MM.1S (cell line): Measurements from ENCODE around the gene NCOA4.

Experiments
- EZH2 ChIP-seq: fragments of 300-600 bp; sonication (generic); optimal IDR thresholded peaks from 2 replicates; pipeline ENCODE3; 2017; ENCODE audit warnings: low read depth, mild to moderate bottlenecking, antibody characterized with exemption, low read length, mixed read lengths
- EZH2phosphoT487 ChIP-seq: fragments of 300-600 bp; sonication (generic); IDR thresholded peaks from 2 replicates; pipeline ENCODE4 v1.6.1; 2018; ENCODE audit warnings: antibody characterized with exemption, low read length
- TF ChIP-seq, protein P1 (sequence below): fragments of 300-600 bp; sonication (generic); IDR thresholded peaks from 2 replicates; pipeline ENCODE4 v1.5.1; 2016; ENCODE audit warnings: antibody characterized with exemption, low read length, mixed read lengths

DNA sequence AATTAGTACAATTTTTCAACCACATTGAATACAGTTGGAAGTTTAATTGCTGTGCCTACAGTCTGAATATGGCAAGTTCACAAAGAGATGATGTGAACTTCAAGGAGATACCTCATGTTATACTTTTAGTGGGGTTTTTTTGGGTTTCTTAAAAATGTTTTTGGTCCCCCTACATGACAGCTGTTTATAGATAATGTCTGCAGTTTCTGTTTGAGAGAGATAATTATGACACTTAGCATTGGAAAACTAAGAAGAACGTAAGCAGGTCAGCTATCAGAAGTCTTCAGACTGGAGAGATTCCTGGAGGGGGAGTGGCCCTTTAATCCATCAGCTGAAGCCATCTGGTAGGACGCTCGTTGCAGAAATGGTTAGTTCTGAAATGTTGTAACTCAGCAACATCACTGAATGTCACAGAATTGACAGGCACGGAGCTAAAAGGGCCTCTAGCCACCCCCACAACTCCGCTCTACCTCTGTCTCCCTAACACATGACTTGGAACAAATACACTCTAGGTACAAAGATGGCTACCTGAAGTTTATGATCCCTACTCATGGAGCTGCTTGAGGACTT, 29.2 kb downstream of the NCOA4 start:
- TF ChIP-seq, protein P1, sequence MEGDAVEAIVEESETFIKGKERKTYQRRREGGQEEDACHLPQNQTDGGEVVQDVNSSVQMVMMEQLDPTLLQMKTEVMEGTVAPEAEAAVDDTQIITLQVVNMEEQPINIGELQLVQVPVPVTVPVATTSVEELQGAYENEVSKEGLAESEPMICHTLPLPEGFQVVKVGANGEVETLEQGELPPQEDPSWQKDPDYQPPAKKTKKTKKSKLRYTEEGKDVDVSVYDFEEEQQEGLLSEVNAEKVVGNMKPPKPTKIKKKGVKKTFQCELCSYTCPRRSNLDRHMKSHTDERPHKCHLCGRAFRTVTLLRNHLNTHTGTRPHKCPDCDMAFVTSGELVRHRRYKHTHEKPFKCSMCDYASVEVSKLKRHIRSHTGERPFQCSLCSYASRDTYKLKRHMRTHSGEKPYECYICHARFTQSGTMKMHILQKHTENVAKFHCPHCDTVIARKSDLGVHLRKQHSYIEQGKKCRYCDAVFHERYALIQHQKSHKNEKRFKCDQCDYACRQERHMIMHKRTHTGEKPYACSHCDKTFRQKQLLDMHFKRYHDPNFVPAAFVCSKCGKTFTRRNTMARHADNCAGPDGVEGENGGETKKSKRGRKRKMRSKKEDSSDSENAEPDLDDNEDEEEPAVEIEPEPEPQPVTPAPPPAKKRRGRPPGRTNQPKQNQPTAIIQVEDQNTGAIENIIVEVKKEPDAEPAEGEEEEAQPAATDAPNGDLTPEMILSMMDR, result no peak
- TF ChIP-seq EZH2 (no peak), EZH2phosphoT487 (no peak)
